IPS DF 4.7 (cell line): ENCODE results near the gene HSPA4L.

ENCODE experiments used
- DNase-seq: peaks from one replicate; pipeline ENCODE4 v3.0.0-alpha.2; 2013; ENCODE audit warnings: low spot score; ENCODE audit errors: extremely low read depth

The HSPA4L gene

GRCh38 chr4:127868196-127868595 lies 86.1 kb downstream of the HSPA4L start:
- DNase-seq: no peak

GRCh38 chr4:127870281-127870680 lies 88.2 kb downstream of the HSPA4L start:
- no peak for DNase-seq

- DNase-seq: no peak
These were observed 88.6 kb downstream of the HSPA4L start for GRCh38 chr4:127870688-127871087.

GRCh38 chr4:127875791-127876190 lies 93.7 kb downstream of the HSPA4L start:
- no peak for DNase-seq

- DNase-seq: peak; percentile 87
These were observed 98.8 kb downstream of the HSPA4L start, which contains the start of gene PLK4 for GRCh38 chr4:127880763-127881562. PLK4 (plus strand) TSS chr4:127880893; CDS start chr4:127881135, 242 bp downstream.

GRCh38 chr4:127881563-127881864 lies 99.4 kb downstream of the HSPA4L start:
- DNase-seq: no peak

- no peak for DNase-seq
These were observed 106.4 kb downstream of the HSPA4L start for GRCh38 chr4:127888559-127888958.

GRCh38 chr4:127889903-127890302 lies 107.8 kb downstream of the HSPA4L start:
- DNase-seq: no peak
